ENCODE data around the gene GJB1.

- no peak for TF ChIP-seq POLR2A (IDR thresholded peaks at IDR 0.05)
- TF ChIP-seq CTCF (IDR thresholded peaks at IDR 0.05) = no peak
Measured at GRCh38 chrX:71222929-71223328, at the start of gene GJB1.

Data from gastroesophageal sphincter (tissue), 3 donors.